RCC 7860 (cell line): ENCODE results near the gene ABCC6.
"Not testable (repeated sequence)": the region's sequence is repeated elsewhere in the genome, so short reads cannot be mapped to it uniquely, and the experiment has no call there.

ENCODE experiments used
- DNase-seq: peaks from one replicate; pipeline ENCODE4 v3.0.0-alpha.2; 2015; ENCODE audit warnings: low spot score
- FAIRE-seq: peaks from 2 replicates; lab custom pipeline; 2012; peaks lifted over from hg19 to GRCh38; lab: Jason Lieb, UNC

Gene ABCC6

DNA sequence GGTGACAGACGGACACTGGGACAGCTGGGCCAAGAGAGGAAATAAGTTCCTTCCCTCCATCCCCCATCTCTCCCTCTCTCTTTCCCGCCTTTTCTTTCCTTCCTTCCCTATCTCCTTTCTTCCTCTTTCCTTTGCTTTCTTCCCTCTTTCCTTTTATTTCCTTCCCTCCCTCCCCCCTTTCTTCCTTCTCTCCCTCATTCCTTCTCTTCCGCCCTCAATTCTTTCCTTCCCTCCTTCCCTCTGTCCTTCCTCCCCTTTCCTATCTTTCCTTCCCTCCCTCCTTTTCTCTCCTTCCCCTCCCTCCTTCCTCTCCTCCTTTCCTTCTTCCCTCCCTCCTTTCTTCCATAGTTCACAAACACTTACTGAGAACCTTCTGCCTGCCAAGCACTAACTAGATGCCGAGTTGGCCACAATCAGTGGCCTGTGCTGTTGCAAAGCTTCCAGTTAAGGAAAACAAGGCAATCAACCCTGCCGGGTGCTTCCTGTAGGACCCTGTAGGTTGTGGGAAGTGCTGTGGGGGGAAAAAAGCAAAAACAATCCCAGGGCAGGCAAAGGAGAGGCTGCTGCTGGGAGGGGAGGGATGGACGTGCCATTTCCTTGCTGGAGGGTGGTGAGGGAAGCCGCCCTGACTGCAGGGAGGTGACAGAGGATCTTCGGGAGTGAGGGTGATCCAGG, 31.7 kb downstream of the ABCC6 start:
- FAIRE-seq (no peak), DNase-seq (no peak)

DNA sequence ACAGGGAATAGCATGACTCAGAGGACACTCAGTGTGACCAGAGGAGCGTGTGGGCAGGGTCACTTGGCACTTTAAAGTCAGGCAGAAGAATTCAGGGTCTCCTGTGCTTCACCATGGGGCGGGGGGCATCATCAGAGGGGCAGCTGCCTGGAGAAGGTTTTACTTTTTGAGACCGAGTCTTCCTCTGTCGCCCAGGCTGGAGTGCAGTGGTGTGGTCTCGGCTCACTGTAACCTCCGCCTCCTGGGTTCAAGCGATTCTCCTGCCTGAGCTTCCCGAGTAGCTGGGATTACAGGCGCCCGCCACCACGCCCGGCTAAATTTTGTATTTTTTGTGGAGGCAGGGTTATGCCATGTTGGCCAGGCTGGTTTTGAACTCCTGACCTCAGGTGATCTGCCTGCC, 32.3 kb downstream of the ABCC6 start:
- FAIRE-seq, DNase-seq: not testable (repeated sequence)

DNA sequence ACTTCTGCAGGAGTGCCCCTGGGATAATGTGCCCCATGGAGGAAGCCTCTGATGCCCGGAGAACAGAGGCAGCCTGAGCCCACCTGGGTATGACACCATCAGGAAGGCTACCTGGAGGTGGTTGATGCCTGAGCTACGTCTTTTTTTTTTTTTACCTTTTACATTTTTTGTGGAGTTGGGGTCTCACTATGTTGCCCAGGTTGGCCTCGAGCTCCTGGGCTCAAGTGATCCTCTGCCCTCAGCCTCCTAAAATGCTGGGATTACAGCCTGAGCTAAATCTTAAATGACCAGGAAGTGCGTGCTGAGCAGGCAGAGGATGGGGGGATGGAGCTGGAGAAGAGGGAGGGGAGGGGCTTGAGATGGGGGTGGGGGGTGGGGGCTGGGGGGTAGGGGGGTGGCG, 32.7 kb downstream of the ABCC6 start:
- no peak for FAIRE-seq
- DNase-seq, result no peak

DNA sequence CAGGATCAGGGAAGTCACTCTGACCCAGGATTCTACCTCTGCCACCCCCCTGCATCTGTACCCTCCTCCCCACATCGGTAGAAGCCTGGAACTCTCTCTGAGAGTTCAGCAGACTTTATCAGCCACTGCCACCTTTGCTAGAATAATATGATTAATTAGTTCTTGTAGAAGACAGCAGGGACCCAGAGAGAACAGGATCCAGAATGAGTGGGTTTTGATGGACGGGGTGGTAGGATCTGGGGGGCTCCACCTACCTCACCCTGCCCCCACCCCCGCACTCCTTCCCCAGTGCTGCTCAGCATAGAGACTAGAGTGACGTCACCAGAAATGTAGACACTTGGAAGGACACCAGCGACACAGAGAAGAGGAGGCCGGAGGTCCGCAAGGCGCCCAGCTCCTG, 33.5 kb downstream of the ABCC6 start:
- DNase-seq (no peak), FAIRE-seq (no peak)

DNA sequence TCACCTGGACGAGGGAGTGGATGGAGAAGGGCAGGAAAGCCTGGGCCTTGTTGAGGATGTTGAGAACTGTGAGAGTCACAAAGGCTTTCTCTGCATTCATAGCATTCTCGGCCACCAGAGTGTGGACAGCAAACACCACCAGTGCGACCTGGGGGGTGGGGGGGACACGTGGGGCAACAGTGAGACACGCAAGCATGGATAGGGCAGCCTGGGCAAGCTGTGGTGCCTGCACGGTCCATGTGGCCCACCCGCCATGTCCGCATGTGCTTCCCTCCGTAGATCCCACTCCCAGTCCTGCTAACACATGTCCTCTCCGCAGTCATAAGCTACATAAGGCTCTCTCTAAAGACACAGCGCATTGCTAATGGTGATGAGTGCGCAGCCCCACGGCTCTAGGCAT, 34.5 kb downstream of the ABCC6 start:
- DNase-seq, result no peak
- FAIRE-seq, result no peak

DNA sequence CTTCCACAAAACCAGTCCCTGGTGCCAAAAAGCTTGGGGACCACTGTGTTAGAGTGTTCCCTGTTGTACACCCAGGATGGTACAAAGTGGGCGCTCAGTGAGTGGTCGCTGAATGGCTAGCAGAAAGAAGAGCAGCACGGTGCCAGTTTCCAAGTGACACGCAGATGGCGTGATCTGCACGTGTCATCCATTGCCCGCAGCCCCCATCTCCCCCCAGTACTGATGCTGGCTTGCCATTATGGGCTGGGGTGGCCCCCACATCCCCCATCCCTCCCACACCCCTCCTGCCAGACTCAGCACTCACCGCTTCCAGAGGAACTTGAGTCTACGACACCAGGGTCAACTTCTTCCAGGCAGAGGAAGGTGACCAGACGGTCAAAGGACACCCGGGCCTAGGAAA, 36.5 kb downstream of the ABCC6 start:
- FAIRE-seq (no peak), DNase-seq (no peak)

DNA sequence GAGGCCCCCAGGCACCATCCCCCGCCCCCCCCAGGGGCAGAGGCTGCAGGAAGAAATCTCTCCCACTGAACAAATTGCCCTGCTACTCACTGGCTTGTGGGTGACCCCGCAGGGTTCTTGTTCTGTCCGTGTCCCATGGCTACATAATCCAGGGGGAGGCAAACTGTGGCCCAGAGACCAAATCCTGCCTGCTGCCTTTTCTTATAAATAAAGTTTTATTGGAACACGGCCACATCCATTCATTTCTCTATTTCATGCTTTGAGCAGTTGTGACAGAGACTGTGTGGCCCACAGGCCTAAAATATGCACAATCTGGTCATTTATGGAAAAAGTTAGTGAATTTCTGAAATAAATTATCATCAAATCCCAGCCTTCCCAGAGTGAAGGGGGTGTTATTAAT, 38.2 kb downstream of the ABCC6 start:
- DNase-seq (no peak), FAIRE-seq (no peak)

DNA sequence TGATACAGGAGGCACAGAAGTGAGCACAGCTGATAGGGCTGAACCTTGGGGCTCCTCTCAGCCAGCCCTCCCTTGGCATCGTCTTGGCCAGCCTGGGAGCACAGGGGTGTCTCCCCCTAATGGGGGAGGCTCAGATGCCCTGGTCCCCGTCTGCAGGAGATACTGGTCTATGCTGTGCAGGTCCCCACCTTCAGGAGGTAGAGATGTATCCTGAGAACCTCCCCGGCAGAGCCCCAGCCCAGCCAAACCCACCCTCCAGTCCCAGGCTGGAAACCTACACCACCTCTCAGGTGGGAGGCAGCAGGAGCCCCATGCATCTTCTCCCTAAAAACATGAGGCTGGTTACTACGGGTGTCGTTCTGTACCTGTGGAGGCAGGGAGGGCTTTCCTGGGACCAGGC, 38.7 kb downstream of the ABCC6 start:
- FAIRE-seq (no peak), DNase-seq (no peak)

DNA sequence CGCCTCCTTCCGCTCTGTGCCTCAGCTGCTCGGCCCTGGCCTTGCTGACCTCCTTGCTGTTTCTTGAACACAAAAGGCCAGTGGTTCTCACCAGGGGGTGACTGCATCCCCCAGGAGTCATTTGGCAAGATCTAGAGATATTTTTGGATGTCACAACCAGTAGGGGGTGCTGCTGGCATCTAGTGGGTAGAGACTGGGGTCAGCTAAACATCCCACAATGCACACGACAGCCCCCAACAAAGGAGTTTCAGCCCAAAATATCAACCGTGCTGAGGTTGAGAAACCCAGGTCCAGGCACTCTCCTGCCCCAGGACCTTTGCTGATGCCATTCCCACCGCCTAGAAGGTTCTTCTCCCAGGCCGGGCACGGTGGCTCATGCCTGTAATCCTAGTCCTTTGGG, 39.7 kb downstream of the ABCC6 start:
- no peak for FAIRE-seq

DNA sequence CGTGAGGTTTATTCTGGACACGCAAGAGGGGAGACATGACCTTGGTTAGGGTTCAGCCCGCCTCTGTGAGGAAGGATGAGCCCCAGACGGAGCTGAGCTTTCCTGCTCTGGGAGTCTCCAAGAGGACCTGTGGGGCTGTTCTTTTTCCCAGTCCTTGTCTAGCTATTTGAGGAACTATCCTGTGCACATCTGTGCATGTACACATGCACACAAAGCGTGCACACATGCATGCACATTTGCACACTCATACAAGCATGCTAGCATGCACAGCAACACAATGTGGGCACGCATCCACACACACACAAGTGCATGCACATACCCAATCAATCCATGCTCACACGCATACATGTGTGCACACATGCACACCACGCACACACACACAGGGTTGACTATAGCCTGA, 40.4 kb downstream of the ABCC6 start:
- no peak for DNase-seq
- no peak for FAIRE-seq

More for the DNA sequence above, 39.7 kb downstream of the ABCC6 start:
- DNase-seq, result no peak

DNA sequence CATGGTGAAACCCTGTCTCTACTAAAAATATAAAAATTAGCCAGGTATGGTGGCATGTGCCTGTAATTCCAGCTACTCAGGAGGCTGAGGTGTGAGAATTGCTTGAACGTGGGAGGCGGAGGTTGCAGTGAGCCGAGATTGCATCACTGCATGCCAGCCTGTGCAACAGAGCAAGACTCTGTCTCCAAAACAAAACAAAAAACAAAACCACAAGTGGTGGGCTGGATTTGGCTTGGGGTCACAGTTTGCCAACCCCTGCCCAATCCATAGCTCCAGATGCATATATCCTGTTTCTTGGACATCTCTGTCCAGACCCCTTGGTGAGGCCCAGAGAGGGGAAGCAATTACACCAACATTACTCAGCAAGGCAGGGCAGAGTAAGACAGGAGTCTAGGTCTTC, 41.5 kb downstream of the ABCC6 start:
- FAIRE-seq, DNase-seq: not testable (repeated sequence)

DNA sequence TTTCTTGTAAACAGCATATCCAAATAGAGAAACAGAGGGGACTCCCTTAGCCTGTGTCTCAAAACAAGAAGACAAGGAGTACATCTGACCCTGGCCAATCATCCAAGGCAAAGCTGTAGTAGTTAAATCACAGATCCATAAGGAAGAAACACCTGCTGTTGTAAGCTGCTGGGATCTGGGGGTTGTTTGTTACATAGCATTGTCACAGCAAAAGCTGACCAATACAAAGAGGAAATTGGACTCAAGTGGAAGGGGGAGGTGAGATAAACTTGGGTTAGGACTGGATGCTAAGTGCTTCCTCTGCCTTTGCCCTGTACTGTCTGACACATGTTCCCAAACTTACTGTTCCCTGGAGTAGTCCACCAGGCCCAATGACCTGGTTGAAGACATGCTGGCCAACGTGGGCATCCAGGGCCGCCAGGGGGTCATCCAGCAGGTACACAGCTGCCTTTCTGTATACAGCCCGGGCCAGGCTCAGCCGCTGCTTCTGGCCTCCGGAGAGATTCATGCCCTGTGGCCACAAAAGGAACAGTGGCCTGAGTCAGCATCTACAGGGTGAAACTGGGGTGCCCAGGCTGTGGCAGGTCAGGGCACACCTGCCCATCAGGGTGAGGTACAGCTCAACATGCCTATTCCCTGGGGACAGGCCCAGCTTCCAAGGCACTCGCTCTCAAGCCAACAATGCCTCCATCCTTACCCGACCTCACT, 44.7 kb downstream of the ABCC6 start:
- FAIRE-seq (no peak), DNase-seq (no peak)

DNA sequence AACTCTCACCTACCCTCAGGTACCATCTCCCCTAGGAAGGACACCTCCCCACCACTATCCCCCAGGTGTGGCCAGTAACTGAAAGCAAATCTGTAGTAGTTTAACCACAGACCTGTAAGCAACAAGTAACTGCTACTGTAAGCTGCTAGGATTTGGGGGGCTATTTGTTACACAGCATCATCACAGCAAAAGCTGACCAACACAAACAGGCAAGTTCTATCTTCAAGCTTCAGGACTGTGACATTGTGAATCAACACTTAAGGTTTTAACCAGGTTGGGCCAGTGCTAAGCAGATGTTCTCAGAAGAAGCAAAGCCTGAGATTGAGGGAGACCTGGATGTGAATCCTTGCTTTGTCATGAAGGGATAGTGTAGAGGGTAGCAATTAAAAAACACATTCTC, 47.0 kb downstream of the ABCC6 start:
- no peak for DNase-seq
- FAIRE-seq, result no peak

DNA sequence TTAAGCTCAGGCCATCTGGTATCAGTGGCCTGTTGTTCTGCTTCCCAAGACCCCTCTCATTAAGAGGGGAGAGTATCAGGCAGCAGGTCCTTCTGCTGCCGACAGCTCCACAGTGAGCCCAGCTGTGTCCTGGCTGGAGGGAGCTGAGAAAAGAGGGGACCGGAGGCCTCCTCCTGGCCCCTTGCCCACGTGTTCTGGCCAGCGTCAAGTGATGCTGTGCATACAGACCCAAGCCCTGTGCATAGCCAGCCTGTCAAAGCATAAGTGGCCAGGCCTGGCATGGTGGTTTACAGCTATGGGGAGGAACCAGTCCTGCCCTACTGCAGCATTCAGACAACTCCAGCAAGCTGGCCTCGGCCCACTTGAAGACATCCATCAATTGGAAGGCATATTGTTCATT, 48.0 kb downstream of the ABCC6 start:
- FAIRE-seq, result no peak
- no peak for DNase-seq

DNA sequence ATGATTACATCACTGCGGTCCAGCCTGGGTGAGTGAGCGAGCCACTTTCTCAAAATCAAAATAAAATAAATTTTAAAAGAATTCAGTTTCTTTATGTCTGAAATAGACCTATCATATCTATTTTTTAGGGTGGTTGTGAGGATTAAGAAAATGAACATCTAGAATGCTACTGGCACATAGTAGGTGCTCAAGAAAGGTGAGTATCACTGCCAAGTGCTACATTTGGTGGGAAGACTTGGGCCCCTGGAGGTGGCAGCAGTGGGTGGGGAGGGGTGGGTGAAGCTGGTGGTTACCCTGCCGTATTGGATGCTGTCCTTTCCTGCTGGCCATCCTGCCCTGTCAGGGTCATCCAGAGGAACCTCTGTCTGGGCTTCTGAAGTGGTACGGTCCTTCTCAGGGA, 50.3 kb downstream of the ABCC6 start:
- FAIRE-seq, result no peak
- no peak for DNase-seq

DNA sequence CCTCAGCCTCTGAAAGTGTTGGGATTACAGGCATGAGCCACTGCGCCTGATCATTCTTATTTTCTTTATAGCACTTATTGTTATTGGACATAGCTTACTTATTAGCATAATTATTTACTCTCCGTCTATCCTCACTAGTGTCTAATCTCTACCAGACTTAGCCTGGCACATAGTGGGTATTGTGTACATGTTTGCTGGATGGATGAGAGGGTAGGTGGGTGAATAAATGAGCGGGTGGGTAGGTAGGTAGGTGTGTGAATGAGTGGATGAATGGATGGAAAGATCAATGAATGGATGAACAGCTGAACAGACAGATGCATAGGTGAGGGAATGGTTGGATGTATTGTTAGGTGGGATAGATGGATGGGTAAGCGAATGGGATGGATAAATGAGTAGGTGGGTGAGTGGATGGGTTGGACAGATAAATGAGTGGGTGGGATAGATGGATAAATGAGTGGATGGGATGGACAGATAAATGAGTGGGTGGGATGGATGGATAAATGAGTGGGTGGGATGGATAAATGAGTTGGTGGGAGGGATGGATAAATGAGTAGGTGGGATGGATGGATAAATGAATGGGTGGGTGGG, 51.9 kb downstream of the ABCC6 start:
- FAIRE-seq, result no peak

DNA sequence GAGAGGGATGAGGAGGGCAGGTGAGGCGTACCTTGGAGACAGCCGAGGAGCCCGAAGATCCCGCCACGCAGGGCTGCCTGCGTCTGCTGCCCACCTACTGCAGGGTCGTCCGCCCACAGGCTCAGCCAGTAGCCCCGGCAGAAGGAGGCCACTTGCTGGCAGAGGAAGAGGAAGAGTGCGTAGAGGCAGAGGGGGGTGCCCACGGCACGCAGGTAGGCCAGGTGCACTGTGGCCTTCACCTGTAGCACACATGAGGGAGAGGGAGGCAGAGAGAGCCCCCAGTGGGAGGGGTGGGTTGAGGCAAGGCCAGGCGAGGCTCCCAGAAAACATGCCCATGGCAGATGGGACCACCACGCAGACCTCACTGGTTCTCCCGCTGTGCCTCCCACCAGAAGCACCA, 53.7 kb downstream of the ABCC6 start:
- FAIRE-seq (no peak), DNase-seq (no peak)

More for the DNA sequence above, 51.9 kb downstream of the ABCC6 start:
- no peak for DNase-seq

DNA sequence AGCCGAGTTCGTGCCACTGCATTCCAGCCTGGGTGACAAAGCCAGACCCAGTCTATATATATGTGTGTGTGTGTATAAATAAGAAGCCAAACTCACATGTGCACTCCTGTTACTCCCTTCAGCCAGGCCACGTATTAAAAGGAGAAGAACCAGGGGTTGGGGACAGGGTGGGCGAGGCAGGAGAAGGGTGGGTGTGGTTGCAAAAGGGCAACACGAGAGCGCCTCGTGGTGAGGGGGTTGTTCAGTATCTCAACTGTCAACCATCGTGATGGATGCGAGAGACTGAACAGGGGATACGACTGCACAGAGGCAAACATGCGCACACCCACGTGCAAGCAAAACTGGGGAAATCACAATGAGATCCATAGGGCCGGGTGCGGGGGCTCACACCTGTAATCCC, 54.9 kb downstream of the ABCC6 start:
- FAIRE-seq (no peak), DNase-seq (no peak)

DNA sequence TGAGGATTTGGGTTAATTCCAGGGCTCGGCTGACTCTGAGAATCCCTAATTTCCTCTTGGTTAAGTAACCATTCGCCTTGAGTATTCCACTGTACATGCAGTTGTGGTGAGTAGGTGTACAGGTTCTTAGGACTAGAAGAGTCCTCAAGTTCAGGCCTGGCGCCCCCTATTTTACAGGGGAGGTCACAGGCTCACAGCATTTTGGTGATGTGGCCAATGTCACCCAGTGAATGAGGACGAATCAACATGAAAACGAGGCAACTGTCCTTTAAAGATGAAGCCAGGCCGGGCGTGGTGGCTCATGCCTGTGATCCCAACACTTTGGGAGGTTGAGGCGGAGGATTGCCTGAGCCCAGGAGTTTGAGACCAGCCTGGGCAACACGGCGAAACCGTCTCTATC, 55.4 kb downstream of the ABCC6 start:
- no peak for FAIRE-seq
- no peak for DNase-seq

DNA sequence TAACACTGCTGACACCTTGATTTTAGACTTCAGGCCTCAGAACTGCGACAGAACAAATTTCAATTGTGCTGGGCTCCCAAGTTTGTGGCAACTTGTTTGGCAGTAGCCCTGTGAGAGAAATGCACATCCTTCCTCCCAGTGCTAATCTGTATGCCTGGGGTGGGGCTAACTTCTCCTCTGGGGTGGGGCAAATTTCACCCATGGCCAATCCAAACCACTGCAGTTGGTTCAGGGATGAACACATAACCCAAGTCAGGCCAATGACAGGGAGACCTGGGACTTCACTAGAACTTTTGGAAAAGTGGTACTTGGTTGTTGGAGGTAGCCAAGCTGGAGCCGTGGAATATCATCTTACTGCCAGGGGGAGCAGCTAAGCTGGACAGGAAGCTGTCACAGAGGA, 56.3 kb downstream of the ABCC6 start:
- no peak for FAIRE-seq
- no peak for DNase-seq

DNA sequence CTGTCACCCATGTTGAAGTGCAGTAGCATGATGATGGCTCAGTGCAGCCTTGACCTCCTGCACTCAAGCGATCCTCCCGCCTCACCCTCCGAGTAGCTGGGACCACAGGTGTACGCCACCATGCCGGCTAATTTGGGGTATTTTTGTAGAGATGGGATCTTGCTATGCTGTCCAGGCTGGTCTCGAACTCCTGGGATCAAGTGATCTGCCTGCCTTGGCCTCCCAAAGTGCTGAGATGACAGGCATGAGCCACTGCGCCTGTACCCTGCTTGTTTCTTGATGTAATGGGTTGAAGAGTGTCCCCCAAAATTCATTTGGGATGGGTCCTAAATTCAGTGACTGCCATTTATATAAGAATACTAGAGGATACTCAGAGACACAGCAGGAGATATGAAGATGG, 57.2 kb downstream of the ABCC6 start:
- DNase-seq, result no peak
- FAIRE-seq, result no peak

DNA sequence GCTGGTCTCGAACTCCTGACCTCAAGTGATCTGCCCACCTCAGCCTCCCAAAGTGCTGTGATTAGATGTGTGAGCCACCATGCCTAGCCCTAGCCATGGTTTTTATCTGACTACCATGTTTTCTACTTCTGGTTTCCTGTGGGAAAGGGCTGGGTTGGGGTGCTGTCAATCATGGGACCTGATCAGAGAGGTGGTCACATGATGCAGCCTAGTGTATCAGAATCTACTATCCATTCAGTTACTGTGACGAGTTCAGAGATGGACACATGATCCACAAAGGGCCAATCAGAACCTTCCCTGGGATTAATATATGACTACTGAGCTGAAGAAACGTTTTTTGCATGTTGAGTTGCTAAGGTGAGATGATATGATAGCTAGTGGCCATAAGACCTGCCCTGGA, 59.1 kb downstream of the ABCC6 start:
- FAIRE-seq, result no peak
- no peak for DNase-seq
